ENCODE results near the gene ETNK2. TPM values are rescaled to one million over a fixed set of nuclear protein-coding genes. Genes with fewer than 3 reads are reported as not detected.

ETNK2 gene
- polyA plus RNA-seq, 3 donors = not detected

DNA sequence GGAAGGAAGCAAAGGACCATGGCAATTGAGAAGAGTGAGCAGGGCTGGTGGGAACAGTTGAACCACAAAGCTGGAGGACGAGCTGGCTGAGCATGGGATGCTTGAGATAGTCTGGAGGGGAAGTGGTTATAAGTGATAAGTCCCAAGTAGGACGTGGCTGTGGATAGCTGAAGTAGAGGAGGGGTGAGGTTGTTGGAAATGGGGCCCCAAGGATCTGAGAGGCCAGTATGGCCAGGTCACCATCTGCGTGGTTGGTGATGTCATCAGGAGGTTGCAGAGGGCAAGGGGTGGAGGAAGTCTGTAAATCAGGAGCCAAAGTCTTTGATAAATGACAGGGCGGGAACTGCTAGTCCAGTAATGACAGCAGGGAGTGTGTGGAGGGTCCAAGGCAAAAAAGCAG is 25.3 kb upstream of the ETNK2 start:
- intact Hi-C loops (cut with micrococcal nuclease) = no loop called here
- Histone ChIP-seq H3K4me2 (replicated peaks; ENCODE audit: extremely low read depth, low read length, poor library complexity, severe bottlenecking) (no peak overlapping the region), H2AFZ (ENCODE audit: insufficient read depth, low read depth, low read length, poor library complexity, severe bottlenecking) (no peak overlapping the region)

DNA sequence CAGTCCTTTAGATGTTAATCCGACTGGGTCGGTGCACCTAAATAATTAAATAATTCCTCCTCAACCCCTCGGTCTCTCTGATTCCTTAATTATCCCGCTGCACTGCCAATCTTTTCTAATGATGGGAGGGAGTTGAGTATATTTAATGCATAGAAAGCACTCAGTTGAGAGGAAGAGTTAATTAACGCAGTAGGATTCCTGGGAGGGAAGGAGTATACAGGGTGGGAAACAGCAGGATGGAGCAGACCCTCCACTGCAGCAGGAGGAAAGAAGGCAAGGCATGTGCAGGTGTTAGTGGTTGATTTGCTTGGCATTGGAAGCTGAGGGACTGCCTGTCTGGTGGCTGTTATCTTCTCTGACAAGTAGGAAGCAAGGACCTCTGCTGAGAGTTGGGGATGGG is 24.2 kb upstream of the ETNK2 start:
- Histone ChIP-seq H3K9ac (ENCODE audit: insufficient read depth, low read length, poor library complexity, severe bottlenecking) (no peak overlapping the region), H3K27me3 (ENCODE audit: control insufficient read depth in 2 of 2, insufficient read depth in 2 of 2, low read length in 2 of 2) (no peaks in the 10 kb centered on the region), H3K9me3 (replicated peaks in 1 of 2; ENCODE audit: control insufficient read depth in 1 of 2, insufficient read depth in 1 of 2, low read length in 2 of 2) (peaks cover under 1 to 3% of the 10 kb centered on the region in 2 donors), H3K4me3 (replicated peaks in 1 of 3; ENCODE audit: low read depth in 2 of 3, low read length in 3 of 3) (no peak overlapping the region), H3K36me3 (replicated peaks in 1 of 2; ENCODE audit: control insufficient read depth in 1 of 2, insufficient read depth in 2 of 2, low read length in 2 of 2) (no peaks in the 10 kb centered on the region), H3K4me2 (replicated peaks; ENCODE audit: extremely low read depth, low read length, poor library complexity, severe bottlenecking) (no peak overlapping the region), H2AFZ (ENCODE audit: insufficient read depth, low read depth, low read length, poor library complexity, severe bottlenecking) (no peak overlapping the region), H3K79me2 (ENCODE audit: insufficient read depth, low read length) (no peaks in the 10 kb centered on the region), H3K4me1 (ENCODE audit: control insufficient read depth in 1 of 2, insufficient read depth in 2 of 2, low read length in 2 of 2) (no peaks in the 10 kb centered on the region), H4K20me1 (ENCODE audit: insufficient read depth, low read length) (no peaks in the 10 kb centered on the region), H3K27ac (ENCODE audit: low read depth in 1 of 2, low read length in 2 of 2) (no peak overlapping the region)
- Mint-ChIP-seq H3K9me3 (peaks cover under 1 to 8% (median 5%) of the 10 kb centered on the region in 7 donors), H3K27me3 (ENCODE audit: low read depth in 3 of 3) (peaks cover 0 to 10% (median 6%) of the 10 kb centered on the region in 3 donors), H3K36me3 (no peaks in the 10 kb centered on the region), H3K4me1 (peaks cover 6% of the 10 kb centered on the region), H3K4me3 (no peak overlapping the region), H3K27ac (no peak overlapping the region)
- intact Hi-C loops (cut with micrococcal nuclease) = no loop called here
- DNase-seq = no peak
- TF ChIP-seq, protein P1, sequence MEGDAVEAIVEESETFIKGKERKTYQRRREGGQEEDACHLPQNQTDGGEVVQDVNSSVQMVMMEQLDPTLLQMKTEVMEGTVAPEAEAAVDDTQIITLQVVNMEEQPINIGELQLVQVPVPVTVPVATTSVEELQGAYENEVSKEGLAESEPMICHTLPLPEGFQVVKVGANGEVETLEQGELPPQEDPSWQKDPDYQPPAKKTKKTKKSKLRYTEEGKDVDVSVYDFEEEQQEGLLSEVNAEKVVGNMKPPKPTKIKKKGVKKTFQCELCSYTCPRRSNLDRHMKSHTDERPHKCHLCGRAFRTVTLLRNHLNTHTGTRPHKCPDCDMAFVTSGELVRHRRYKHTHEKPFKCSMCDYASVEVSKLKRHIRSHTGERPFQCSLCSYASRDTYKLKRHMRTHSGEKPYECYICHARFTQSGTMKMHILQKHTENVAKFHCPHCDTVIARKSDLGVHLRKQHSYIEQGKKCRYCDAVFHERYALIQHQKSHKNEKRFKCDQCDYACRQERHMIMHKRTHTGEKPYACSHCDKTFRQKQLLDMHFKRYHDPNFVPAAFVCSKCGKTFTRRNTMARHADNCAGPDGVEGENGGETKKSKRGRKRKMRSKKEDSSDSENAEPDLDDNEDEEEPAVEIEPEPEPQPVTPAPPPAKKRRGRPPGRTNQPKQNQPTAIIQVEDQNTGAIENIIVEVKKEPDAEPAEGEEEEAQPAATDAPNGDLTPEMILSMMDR (IDR thresholded peaks at IDR 0.05) = no peak
- 100% methylated on average over 1 of the region's 5 CpGs for WGBS (ENCODE audit: insufficient coverage)

More for the DNA sequence above, 25.3 kb upstream of the ETNK2 start:
- DNase-seq = no peak
- no peak overlapping the region for H3K4me3 Mint-ChIP-seq
- H3K9me3 ChIP-seq (replicated peaks in 1 of 2; ENCODE audit: control insufficient read depth in 1 of 2, insufficient read depth in 1 of 2, low read length in 2 of 2) = no peaks in the 10 kb centered on the region
- H3K27me3 Mint-ChIP-seq (ENCODE audit: low read depth in 3 of 3) = peaks cover 0 to 10% (median 6%) of the 10 kb centered on the region in 3 donors
- H3K9me3 Mint-ChIP-seq = peaks cover 0 to 1% (median 0%) of the 10 kb centered on the region in 7 donors
- H3K4me1 Mint-ChIP-seq = peaks cover 7% of the 10 kb centered on the region
- 25% methylated on average over 4 of the region's 4 CpGs for WGBS (ENCODE audit: insufficient coverage)
- no peaks in the 10 kb centered on the region for H3K79me2 ChIP-seq (ENCODE audit: insufficient read depth, low read length)
- H4K20me1 ChIP-seq (ENCODE audit: insufficient read depth, low read length) = no peaks in the 10 kb centered on the region
- no peak overlapping the region for H3K4me3 ChIP-seq (replicated peaks in 1 of 3; ENCODE audit: low read depth in 2 of 3, low read length in 3 of 3)
- H3K36me3 Mint-ChIP-seq = no peaks in the 10 kb centered on the region
- TF ChIP-seq, protein P1 (IDR thresholded peaks at IDR 0.05) = no peak
- H3K4me1 ChIP-seq (ENCODE audit: control insufficient read depth in 1 of 2, insufficient read depth in 2 of 2, low read length in 2 of 2) = no peaks in the 10 kb centered on the region
- no peaks in the 10 kb centered on the region for H3K27me3 ChIP-seq (ENCODE audit: control insufficient read depth in 2 of 2, insufficient read depth in 2 of 2, low read length in 2 of 2)
- H3K27ac Mint-ChIP-seq = no peak overlapping the region
- H3K36me3 ChIP-seq (replicated peaks in 1 of 2; ENCODE audit: control insufficient read depth in 1 of 2, insufficient read depth in 2 of 2, low read length in 2 of 2) = no peaks in the 10 kb centered on the region
- no peak overlapping the region for H3K27ac ChIP-seq (ENCODE audit: low read depth in 1 of 2, low read length in 2 of 2)
- no peak overlapping the region for H3K9ac ChIP-seq (ENCODE audit: insufficient read depth, low read length, poor library complexity, severe bottlenecking)
